Posterior cingulate gyrus (tissue), 11 donors: ENCODE measurements around the gene PIGH.
A peak's percentile ranks its signal among the peaks of the same experiment; 100 is the strongest.
"Not testable (repeated sequence)": the region's sequence is repeated elsewhere in the genome, so short reads cannot be mapped to it uniquely, and the experiment has no call there.

ENCODE experiments used
- DNase-seq, 10 donors: peaks; one replicate each; pipeline versions ENCODE4 v3.0.0 to v3.0.0-alpha.2; 2020 to 2021; ENCODE audit warnings: mixed read lengths in 3 of 10
- intact Hi-C: fragments of 100-400 bp; cut with DNase I; formaldehyde crosslinking; loops from one replicate; pipeline ENCODE4 v1.15.1; 2023

Gene PIGH

GRCh38 chr14:67610491-67610890 is 10.4 kb upstream of the PIGH start:
- DNase-seq: no peak
- intact Hi-C loops: loop anchor here (10.0 kb wide), 1 partner anchor 94 kb away; the partner anchor contains the start of gene RDH12

GRCh38 chr14:67609642-67610310 is 9.7 kb upstream of the PIGH start:
- no peak for DNase-seq
- intact Hi-C loops: loop anchor here (10.0 kb wide), 1 partner anchor 95 kb away; the partner anchor contains the start of gene RDH12

GRCh38 chr14:67607646-67608045 is 7.6 kb upstream of the PIGH start:
- intact Hi-C loops: no loop called here

GRCh38 chr14:67602995-67603545 is 3.0 kb upstream of the PIGH start:
- DNase-seq: no peak
- intact Hi-C loops: no loop called here

More at GRCh38 chr14:67607646-67608045, 7.6 kb upstream of the PIGH start:
- no peak for DNase-seq

GRCh38 chr14:67602076-67602475 is 2.0 kb upstream of the PIGH start:
- intact Hi-C loops: no loop called here
- DNase-seq: no peak

- DNase-seq, intact Hi-C loops: not testable (repeated sequence)
Measured at GRCh38 chr14:67600562-67600974, 500 bp upstream of the PIGH start.

- no peak for DNase-seq
- intact Hi-C loops: no loop called here
Measured at GRCh38 chr14:67595392-67595791, 4.7 kb downstream of the PIGH start.

- intact Hi-C loops, DNase-seq: not testable (repeated sequence)
Measured at GRCh38 chr14:67593650-67594049, 6.4 kb downstream of the PIGH start.

GRCh38 chr14:67589204-67589770 is 10.8 kb downstream of the PIGH start:
- intact Hi-C loops: no loop called here
- DNase-seq: no peak

GRCh38 chr14:67586369-67586768 is 13.7 kb downstream of the PIGH start:
- DNase-seq: no peak
- intact Hi-C loops: no loop called here

- no peak for DNase-seq
- intact Hi-C loops: no loop called here
Measured at GRCh38 chr14:67584978-67585377, 15.1 kb downstream of the PIGH start.

GRCh38 chr14:67583711-67584644 is 16.1 kb downstream of the PIGH start:
- DNase-seq: peak in 1 of 10 donors; percentile 77
- intact Hi-C loops: no loop called here

GRCh38 chr14:67582061-67582460 is 18.0 kb downstream of the PIGH start:
- peak in 1 of 10 donors; percentile 53 for DNase-seq
- intact Hi-C loops: no loop called here

- intact Hi-C loops: no loop called here
Measured at GRCh38 chr14:67581643-67582042, 18.4 kb downstream of the PIGH start.

GRCh38 chr14:67580336-67581171 is 19.5 kb downstream of the PIGH start:
- intact Hi-C loops: no loop called here

More at GRCh38 chr14:67581643-67582042, 18.4 kb downstream of the PIGH start:
- no peak for DNase-seq

GRCh38 chr14:67579636-67580035 is 20.4 kb downstream of the PIGH start:
- intact Hi-C loops: no loop called here
- peak in 1 of 10 donors; percentile 20 for DNase-seq

More at GRCh38 chr14:67580336-67581171, 19.5 kb downstream of the PIGH start:
- DNase-seq: peak in 1 of 10 donors; percentile 82

- intact Hi-C loops: no loop called here
- peak in 2 of 10 donors; percentile 49 to 67 for DNase-seq
Measured at GRCh38 chr14:67579040-67579439, 21.0 kb downstream of the PIGH start.

GRCh38 chr14:67577909-67578749 is 21.9 kb downstream of the PIGH start:
- DNase-seq: peak in 2 of 10 donors; percentile 66 to 83
- intact Hi-C loops: no loop called here
